B cell (primary cell): ENCODE measurements around the gene GABRG3. TPM values are rescaled to one million over a fixed set of nuclear protein-coding genes. Genes with fewer than 3 reads are reported as not detected.

Source experiments
- ATAC-seq: fragments of 200-7000 bp; cut with Tn5 transposase; one replicate; pipeline ENCODE4 v1.10.0; 2021; ENCODE audit warnings: low read depth, mild to moderate bottlenecking, moderate number of reproducible peaks, moderate library complexity
- CTCF ChIA-PET: fragments of 350-600 bp; sonication (Branson Sonifier 250); formaldehyde crosslinking; loops from one replicate; lab custom pipeline; 2021; ENCODE audit warnings: antibody characterized with exemption, inconsistent platforms; lab: Charles Lee
- POLR2A ChIA-PET: fragments of 350-600 bp; sonication (Branson Sonifier 250); formaldehyde crosslinking; loops from one replicate; lab custom pipeline; 2021; ENCODE audit warnings: antibody characterized with exemption; lab: Charles Lee
- DNase-seq: peaks from one replicate; pipeline ENCODE4 v3.0.0; 2013
- H2AFZ ChIP-seq: 2 replicates; pipeline ENCODE4 v1.6.1; 2012; ENCODE audit warnings: mild to moderate bottlenecking, low read depth, low read length; ENCODE audit not compliant: insufficient read depth, poor library complexity, severe bottlenecking
- H3K27ac ChIP-seq, 2 donors: 1 replicate in 1 of 2; 2 replicates in 1 of 2; pipeline ENCODE4 v1.5.1; 2012 to 2013; ENCODE audit warnings: low read length in 2 of 2, mild to moderate bottlenecking in 2 of 2, moderate library complexity in 1 of 2
- H3K27me3 ChIP-seq, 4 experiments: fragments of 200-600 bp in 1 of 4; sonication (generic) in 1 of 4; replicated peaks in 1 of 4; 1 replicate in 2 of 4; 2 replicates in 2 of 4; pipeline versions ENCODE4 v1.6.1 to v1.7.0; 2013 to 2016; ENCODE audit warnings: low read length in 3 of 4, mild to moderate bottlenecking in 2 of 4, mixed read lengths in 1 of 4, moderate library complexity in 1 of 4; ENCODE audit not compliant: insufficient read depth in 4 of 4, control insufficient read depth in 3 of 4; ENCODE audit errors: control extremely low read depth in 1 of 4
- H3K36me3 ChIP-seq, 2 experiments: replicated peaks in 1 of 2; 1 replicate in 1 of 2; 2 replicates in 1 of 2; pipeline versions ENCODE4 v1.6.1 to v1.7.1; 2013; ENCODE audit warnings: low read length in 1 of 2; ENCODE audit not compliant: insufficient read depth in 2 of 2, control insufficient read depth in 1 of 2; ENCODE audit errors: control extremely low read depth in 1 of 2, extremely low read depth in 1 of 2
- H3K4me1 ChIP-seq, 2 donors: fragments of 200-600 bp in 1 of 2; sonication (generic) in 1 of 2; 1 replicate in 1 of 2; 2 replicates in 1 of 2; pipeline versions ENCODE4 v1.5.1 to v1.6.1; 2013 to 2017; ENCODE audit warnings: low read length in 2 of 2; ENCODE audit not compliant: control insufficient read depth in 2 of 2, insufficient read depth in 2 of 2
- H3K4me2 ChIP-seq: replicated peaks from 2 replicates; pipeline ENCODE3; 2012; ENCODE audit warnings: mild to moderate bottlenecking, low read depth, low read length; ENCODE audit not compliant: poor library complexity, severe bottlenecking
- H3K4me3 ChIP-seq, 5 experiments: fragments of 200-600 bp in 1 of 5; sonication (generic) in 1 of 5; 1 replicate in 3 of 5; 2 replicates in 2 of 5; pipeline versions ENCODE4 v1.5.1 to v1.7.0; 2011 to 2016; ENCODE audit warnings: low read length in 4 of 5, mild to moderate bottlenecking in 4 of 5, low read depth in 2 of 5, control low read depth in 1 of 5, moderate library complexity in 1 of 5; ENCODE audit not compliant: insufficient read depth in 1 of 5; ENCODE audit errors: control extremely low read depth in 1 of 5, extremely low read depth in 1 of 5
- H3K79me2 ChIP-seq: fragments of 200-600 bp; sonication (generic); one replicate; pipeline ENCODE4 v1.6.0; 2016; ENCODE audit warnings: low read length; ENCODE audit not compliant: control insufficient read depth, insufficient read depth
- H3K9ac ChIP-seq: fragments of 200-600 bp; sonication (generic); 2 replicates; pipeline ENCODE4 v1.6.1; 2017; ENCODE audit warnings: mild to moderate bottlenecking, low read length, moderate library complexity
- H3K9me3 ChIP-seq, 3 donors: one replicate each; pipeline versions ENCODE4 v1.6.1 to v1.7.1; 2013; ENCODE audit warnings: low read length in 2 of 3; ENCODE audit not compliant: control insufficient read depth in 2 of 3, insufficient read depth in 1 of 3; ENCODE audit errors: control extremely low read depth in 1 of 3
- H4K20me1 ChIP-seq: 2 replicates; pipeline ENCODE4 v1.6.0; 2012; ENCODE audit warnings: mild to moderate bottlenecking, low read length; ENCODE audit not compliant: insufficient read depth, control insufficient read depth, poor library complexity, severe bottlenecking
- H3K27ac Mint-ChIP-seq: one replicate; pipeline ENCODE4 v1.8.0; 2021; ENCODE audit warnings: mixed read lengths
- H3K27me3 Mint-ChIP-seq: one replicate; pipeline ENCODE4 v1.8.0; 2021; ENCODE audit warnings: mixed read lengths
- H3K4me1 Mint-ChIP-seq: one replicate; pipeline ENCODE4 v1.8.0; 2021; ENCODE audit warnings: mixed read lengths
- H3K4me3 Mint-ChIP-seq: one replicate; pipeline ENCODE4 v1.8.0; 2021; ENCODE audit warnings: mixed read lengths
- H3K9me3 Mint-ChIP-seq: one replicate; pipeline ENCODE4 v1.8.0; 2022; ENCODE audit warnings: mixed read lengths; ENCODE audit not compliant: insufficient read depth
- CTCF ChIP-seq: fragments of 200-600 bp; IDR thresholded peaks from one replicate; pipeline ENCODE4 v1.8.0; 2022; ENCODE audit warnings: antibody characterized with exemption, mild to moderate bottlenecking
- EZH2 ChIP-seq: IDR thresholded peaks from 2 replicates; pipeline ENCODE4 v1.6.1; 2012; ENCODE audit warnings: borderline replicate concordance, low read depth, mild to moderate bottlenecking, moderate library complexity, low read length; ENCODE audit not compliant: insufficient read depth, poor library complexity, severe bottlenecking
- WGBS: methylation state at CpG from one replicate; pipeline ENCODE4 v1.1.5; 2013; ENCODE audit warnings: missing lambda C conversion rate; ENCODE audit not compliant: insufficient coverage; 5-methylcytosine and 5-hydroxymethylcytosine counted together
- intact Hi-C: fragments of 100-400 bp; cut with micrococcal nuclease; formaldehyde crosslinking; loops from one replicate; pipeline ENCODE4 v1.10.0; 2022
- polyA plus RNA-seq: library from polyadenylated mRNA; depleted of rRNA; stranded (reverse); fragments of >200 nt; gene quantifications from 2 replicates; pipeline ENCODE4 v1.2.3, GENCODE V29; 2012
- total RNA-seq, 2 donors: library from RNA; stranded (reverse); fragments of 120-200 nt in 1 of 2; gene quantifications; 1 replicate in 1 of 2; 2 replicates in 1 of 2; pipeline versions ENCODE4 v1.2.3 to v1.2.4, GENCODE V29; 2013 to 2022

The GABRG3 gene
- total and polyA plus RNA-seq, 2 donors (not counting 1 experiment from before 2014, with no cell fraction given) = not detected

DNA sequence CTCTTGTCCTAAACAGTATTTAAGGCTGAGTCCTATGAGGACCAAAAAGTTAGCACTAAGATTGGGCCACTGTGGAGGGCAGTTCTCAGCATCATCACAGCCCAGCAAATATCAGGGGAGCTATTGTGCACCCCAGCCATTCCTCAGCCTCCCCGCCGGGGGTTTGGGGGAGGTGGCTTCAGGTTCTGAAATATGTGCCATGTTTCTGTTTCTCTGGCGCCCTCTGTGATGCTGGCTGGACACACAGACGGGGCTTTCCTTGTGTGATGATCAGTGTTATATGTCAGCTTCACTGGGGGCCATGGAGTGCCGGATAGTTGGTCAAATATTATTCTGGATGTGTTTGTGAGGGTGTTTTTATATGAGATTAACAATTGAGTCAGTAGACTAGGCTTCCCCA, 106.8 kb downstream of the GABRG3 start:
- intact Hi-C loops = no loop called here
- CTCF ChIA-PET = no interaction called here
- H3K36me3 ChIP-seq = no peaks in the 10 kb centered on the region
- H4K20me1 ChIP-seq = no peaks in the 10 kb centered on the region
- POLR2A ChIA-PET = no interaction called here
- H3K9ac ChIP-seq = no peak overlapping the region
- H3K9me3 ChIP-seq = peaks cover 0 to 15% (median 0%) of the 10 kb centered on the region in 3 donors
- no peak overlapping the region for H2AFZ ChIP-seq
- TF ChIP-seq CTCF (no peak), EZH2 (no peak)
- H3K27ac Mint-ChIP-seq = no peak overlapping the region
- DNase-seq (no peak), ATAC-seq (no peak)
- no peak overlapping the region for H3K4me3 Mint-ChIP-seq
- H3K27ac ChIP-seq = no peak overlapping the region
- H3K4me3 ChIP-seq = no peak overlapping the region
- WGBS = 57% methylated on average over 2 of the region's 5 CpGs
- no peaks in the 10 kb centered on the region for H3K4me1 ChIP-seq
- no peaks in the 10 kb centered on the region for H3K79me2 ChIP-seq
- H3K4me2 ChIP-seq = no peak overlapping the region
- no peaks in the 10 kb centered on the region for H3K27me3 ChIP-seq
- H3K27me3 Mint-ChIP-seq = no peaks in the 10 kb centered on the region
- no peaks in the 10 kb centered on the region for H3K9me3 Mint-ChIP-seq
- no peaks in the 10 kb centered on the region for H3K4me1 Mint-ChIP-seq

- Histone ChIP-seq H2AFZ (no peak overlapping the region), H3K4me3 (no peak overlapping the region), H3K36me3 (no peaks in the 10 kb centered on the region), H3K9me3 (peaks cover 0 to 7% (median 0%) of the 10 kb centered on the region in 3 donors), H3K4me2 (no peak overlapping the region), H3K4me1 (no peaks in the 10 kb centered on the region), H3K27ac (no peak overlapping the region), H3K27me3 (no peaks in the 10 kb centered on the region), H3K79me2 (no peaks in the 10 kb centered on the region), H3K9ac (no peak overlapping the region), H4K20me1 (no peaks in the 10 kb centered on the region)
- no peak for TF ChIP-seq CTCF
- no peak for TF ChIP-seq EZH2
- intact Hi-C loops = no loop called here
- POLR2A ChIA-PET = no interaction called here
- DNase-seq (no peak), ATAC-seq (no peak)
- Mint-ChIP-seq H3K4me1 (no peaks in the 10 kb centered on the region), H3K4me3 (no peak overlapping the region), H3K27ac (no peak overlapping the region), H3K9me3 (no peaks in the 10 kb centered on the region), H3K27me3 (no peaks in the 10 kb centered on the region)
- WGBS = 89% methylated on average over 6 of the region's 10 CpGs
- CTCF ChIA-PET = no interaction called here
These were observed 110.9 kb downstream of the GABRG3 start for GRCh38 chr15:27081676-27082418.
